RKO (cell line): ENCODE results near the gene CFAP69.
"Not testable (repeated sequence)": the region's sequence is repeated elsewhere in the genome, so short reads cannot be mapped to it uniquely, and the experiment has no call there.

ENCODE experiments used
- DNase-seq: peaks from one replicate; pipeline ENCODE4 v3.0.0-alpha.2; 2016; ENCODE audit warnings: low spot score

The CFAP69 gene

GRCh38 chr7:90270431-90271178 lies 25.6 kb downstream of the CFAP69 start:
- no peak for DNase-seq

GRCh38 chr7:90271753-90272152 lies 26.8 kb downstream of the CFAP69 start:
- peak; percentile 25 for DNase-seq

GRCh38 chr7:90272242-90272641 lies 27.3 kb downstream of the CFAP69 start:
- no peak for DNase-seq

GRCh38 chr7:90274161-90274560 lies 29.2 kb downstream of the CFAP69 start:
- DNase-seq = no peak

GRCh38 chr7:90276033-90276728 lies 31.2 kb downstream of the CFAP69 start:
- DNase-seq = no peak

- no peak for DNase-seq
These were observed 43.2 kb downstream of the CFAP69 start for GRCh38 chr7:90288154-90288553.

- DNase-seq = no peak
These were observed 45.5 kb downstream of the CFAP69 start for GRCh38 chr7:90290244-90291113.

- DNase-seq = peak; percentile 92
These were observed 53.4 kb downstream of the CFAP69 start for GRCh38 chr7:90298145-90299038.

- no peak for DNase-seq
These were observed 58.3 kb downstream of the CFAP69 start for GRCh38 chr7:90303241-90303640.

GRCh38 chr7:90309872-90310271 lies 64.9 kb downstream of the CFAP69 start:
- no peak for DNase-seq

GRCh38 chr7:90311175-90311574 lies 66.2 kb downstream of the CFAP69 start:
- DNase-seq = no peak

GRCh38 chr7:90312745-90313144 lies 67.8 kb downstream of the CFAP69 start:
- DNase-seq = peak; percentile 37

- no peak for DNase-seq
These were observed 68.9 kb downstream of the CFAP69 start for GRCh38 chr7:90313907-90314306.

- no peak for DNase-seq
These were observed 75.0 kb downstream of the CFAP69 start for GRCh38 chr7:90320014-90320413.

- DNase-seq = no peak
These were observed 75.4 kb downstream of the CFAP69 start for GRCh38 chr7:90320418-90320800.

- DNase-seq = no peak
These were observed 76.0 kb downstream of the CFAP69 start, which contains the start of gene FAM237B for GRCh38 chr7:90320801-90321494. FAM237B (minus strand) TSS chr7:90321304; CDS start chr7:90319748, 1,556 bp downstream.

- no peak for DNase-seq
These were observed 77.9 kb downstream of the CFAP69 start for GRCh38 chr7:90322837-90323236.

- no peak for DNase-seq
These were observed 81.5 kb downstream of the CFAP69 start for GRCh38 chr7:90326500-90326899.

- no peak for DNase-seq
These were observed 89.3 kb downstream of the CFAP69 start for GRCh38 chr7:90334193-90334843.

GRCh38 chr7:90334926-90335325 lies 90.0 kb downstream of the CFAP69 start:
- not testable (repeated sequence) for DNase-seq
